Measurements from ENCODE around the gene ZNF100. TPM values are rescaled to one million over a fixed set of nuclear protein-coding genes. Genes with fewer than 3 reads are reported as not detected.
"Not testable (repeated sequence)": the region's sequence is repeated elsewhere in the genome, so short reads cannot be mapped to it uniquely, and the experiment has no call there.

Gene ZNF100
- total RNA-seq, 4 donors from 2014 or later = 2.6 to 9.3 (median 5.1) TPM

- 72 to 91% methylated on average over 4 of the region's 4 CpGs for WGBS, 2 donors (ENCODE audit: low coverage in 1 of 2)
- Histone ChIP-seq H3K4me1 (no peaks in the 10 kb centered on the region), H3K9me3 (peaks cover 0 to 11% (median 0%) of the 10 kb centered on the region in 3 donors), H3K27ac (no peak overlapping the region), H3K36me3 (no peaks in the 10 kb centered on the region), H3K27me3 (peaks cover 7% of the 10 kb centered on the region), H3K4me3 (no peak overlapping the region)
- TF ChIP-seq POLR2A (IDR thresholded peaks at IDR 0.05) (no peak), EP300 (IDR thresholded peaks at IDR 0.05) (no peak), POLR2AphosphoS5 (IDR thresholded peaks at IDR 0.05) (no peak)
- TF ChIP-seq, protein P1, sequence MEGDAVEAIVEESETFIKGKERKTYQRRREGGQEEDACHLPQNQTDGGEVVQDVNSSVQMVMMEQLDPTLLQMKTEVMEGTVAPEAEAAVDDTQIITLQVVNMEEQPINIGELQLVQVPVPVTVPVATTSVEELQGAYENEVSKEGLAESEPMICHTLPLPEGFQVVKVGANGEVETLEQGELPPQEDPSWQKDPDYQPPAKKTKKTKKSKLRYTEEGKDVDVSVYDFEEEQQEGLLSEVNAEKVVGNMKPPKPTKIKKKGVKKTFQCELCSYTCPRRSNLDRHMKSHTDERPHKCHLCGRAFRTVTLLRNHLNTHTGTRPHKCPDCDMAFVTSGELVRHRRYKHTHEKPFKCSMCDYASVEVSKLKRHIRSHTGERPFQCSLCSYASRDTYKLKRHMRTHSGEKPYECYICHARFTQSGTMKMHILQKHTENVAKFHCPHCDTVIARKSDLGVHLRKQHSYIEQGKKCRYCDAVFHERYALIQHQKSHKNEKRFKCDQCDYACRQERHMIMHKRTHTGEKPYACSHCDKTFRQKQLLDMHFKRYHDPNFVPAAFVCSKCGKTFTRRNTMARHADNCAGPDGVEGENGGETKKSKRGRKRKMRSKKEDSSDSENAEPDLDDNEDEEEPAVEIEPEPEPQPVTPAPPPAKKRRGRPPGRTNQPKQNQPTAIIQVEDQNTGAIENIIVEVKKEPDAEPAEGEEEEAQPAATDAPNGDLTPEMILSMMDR (IDR thresholded peaks at IDR 0.05) = no peak
- no peak for ATAC-seq
These were observed 53.6 kb downstream of the ZNF100 start for GRCh38 chr19:21713761-21714160.

GRCh38 chr19:21709464-21709863 lies 57.9 kb downstream of the ZNF100 start:
- H3K36me3 ChIP-seq = no peaks in the 10 kb centered on the region
- no peaks in the 10 kb centered on the region for H3K4me1 ChIP-seq
- H3K27me3 ChIP-seq = peaks cover 3% of the 10 kb centered on the region
- ATAC-seq = no peak
- no peak overlapping the region for H3K4me3 ChIP-seq
- H3K27ac ChIP-seq = no peak overlapping the region
- no peaks in the 10 kb centered on the region for H3K9me3 ChIP-seq
- 86% methylated on average over 5 of the region's 24 CpGs; no CpG with 5 or more reads in 1 of the 2 donors for WGBS, 2 donors (ENCODE audit: low coverage in 1 of 2)
- TF ChIP-seq, protein P1 (IDR thresholded peaks at IDR 0.05) = no peak
- TF ChIP-seq EP300 (IDR thresholded peaks at IDR 0.05) (no peak), POLR2A (IDR thresholded peaks at IDR 0.05) (no peak), POLR2AphosphoS5 (IDR thresholded peaks at IDR 0.05) (no peak)

DNA sequence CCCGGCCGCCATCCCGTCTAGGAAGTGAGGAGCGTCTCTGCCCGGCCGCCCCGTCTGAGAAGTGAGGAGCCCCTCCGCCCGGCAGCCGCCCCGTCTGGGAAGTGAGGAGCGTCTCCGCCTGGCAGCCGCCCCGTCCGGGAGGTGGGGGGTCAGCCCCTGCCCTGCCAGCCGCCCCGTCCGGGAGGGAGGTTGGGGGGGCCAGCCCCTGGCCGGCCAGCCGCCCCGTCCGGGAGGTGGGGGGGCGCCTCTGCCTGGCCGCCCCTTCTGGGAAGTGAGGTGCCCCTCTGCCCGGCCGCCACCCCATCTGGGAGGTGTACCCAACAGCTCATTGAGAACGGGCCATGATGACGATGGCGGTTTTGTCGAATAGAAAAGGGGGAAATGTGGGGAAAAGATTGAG lies 59.5 kb downstream of the ZNF100 start:
- 90% methylated on average over 3 of the region's 31 CpGs; no CpG with 5 or more reads in 1 of the 2 donors for WGBS, 2 donors (ENCODE audit: low coverage in 1 of 2)
- H3K27me3 ChIP-seq, H3K27ac ChIP-seq, H3K4me3 ChIP-seq, H3K9me3 ChIP-seq, H3K4me1 ChIP-seq, H3K36me3 ChIP-seq, ATAC-seq: not testable (repeated sequence)

DNA sequence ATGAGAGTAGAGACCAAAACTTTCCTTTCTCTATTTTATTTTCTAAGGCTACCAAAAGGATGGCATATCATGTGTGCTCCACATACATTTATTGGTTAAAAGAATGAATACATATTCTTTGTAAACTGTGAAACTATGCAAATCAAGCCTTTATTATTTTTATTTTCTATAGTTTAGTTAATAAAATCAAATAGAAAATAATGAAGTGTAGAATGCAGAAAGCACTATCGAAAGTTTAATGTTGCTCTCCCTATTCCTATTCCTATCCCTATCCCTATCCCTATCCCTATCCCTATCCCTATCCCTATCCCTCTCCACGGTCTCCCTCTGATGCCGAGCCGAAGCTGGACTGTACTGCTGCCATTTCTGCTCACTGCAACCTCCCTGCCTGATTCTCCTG lies 60.3 kb downstream of the ZNF100 start:
- H3K36me3 ChIP-seq = no peaks in the 10 kb centered on the region
- TF ChIP-seq POLR2AphosphoS5 (IDR thresholded peaks at IDR 0.05) = no peak
- TF ChIP-seq, protein P1 (IDR thresholded peaks at IDR 0.05) = no peak
- no peak for TF ChIP-seq EP300 (IDR thresholded peaks at IDR 0.05)
- no peak for TF ChIP-seq POLR2A (IDR thresholded peaks at IDR 0.05)
- WGBS, 2 donors (ENCODE audit: low coverage in 1 of 2) = 100% methylated on average over 2 to 4 of the region's 4 CpGs
- no peak for ATAC-seq
- no peaks in the 10 kb centered on the region for H3K4me1 ChIP-seq
- H3K9me3 ChIP-seq = no peaks in the 10 kb centered on the region
- no peaks in the 10 kb centered on the region for H3K27me3 ChIP-seq
- H3K27ac ChIP-seq = no peak overlapping the region
- H3K4me3 ChIP-seq = no peak overlapping the region

- Histone ChIP-seq H3K36me3 (no peaks in the 10 kb centered on the region), H3K4me3 (no peak overlapping the region), H3K4me1 (no peaks in the 10 kb centered on the region), H3K27me3 (no peaks in the 10 kb centered on the region), H3K9me3 (no peaks in the 10 kb centered on the region), H3K27ac (no peak overlapping the region)
- TF ChIP-seq EP300 (IDR thresholded peaks at IDR 0.05) (no peak), POLR2A (IDR thresholded peaks at IDR 0.05) (no peak), POLR2AphosphoS5 (IDR thresholded peaks at IDR 0.05) (no peak)
- TF ChIP-seq, protein P1 (IDR thresholded peaks at IDR 0.05) = no peak
- no peak for ATAC-seq
- 10 to 38% methylated on average over 1 of the region's 1 CpG for WGBS, 2 donors (ENCODE audit: low coverage in 1 of 2)
These were observed 62.0 kb downstream of the ZNF100 start for GRCh38 chr19:21705393-21705792.

All from gastroesophageal sphincter (tissue), 4 donors.